Measurements from ENCODE around the gene SFRP5. TPM values are rescaled to one million over a fixed set of nuclear protein-coding genes. Genes with fewer than 3 reads are reported as not detected.

The SFRP5 gene
- total RNA-seq, 1 donor from 2014 or later, result 0.81 TPM

DNA sequence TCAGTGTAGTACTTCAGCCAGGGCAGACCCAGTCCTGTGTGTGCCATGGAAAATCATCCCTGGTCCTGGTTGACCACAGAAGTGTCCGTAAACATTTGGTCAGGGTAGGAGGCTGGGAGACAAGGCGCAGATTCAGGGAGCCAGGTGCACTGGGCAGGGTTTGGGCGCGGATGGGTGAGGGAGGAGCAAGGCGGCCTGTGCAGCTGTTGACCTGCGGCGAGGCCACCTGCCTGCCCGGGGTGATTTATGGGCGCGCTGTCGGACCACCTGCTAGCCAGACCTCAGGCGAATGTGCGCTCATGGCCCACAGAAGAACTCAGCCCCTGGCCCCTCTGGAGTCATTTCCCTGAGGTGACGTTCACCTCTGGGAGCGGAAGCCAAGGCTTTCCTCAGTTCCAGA, 6.6 kb downstream of the SFRP5 start:
- no peak for DNase-seq (ENCODE audit: low spot score)

DNA sequence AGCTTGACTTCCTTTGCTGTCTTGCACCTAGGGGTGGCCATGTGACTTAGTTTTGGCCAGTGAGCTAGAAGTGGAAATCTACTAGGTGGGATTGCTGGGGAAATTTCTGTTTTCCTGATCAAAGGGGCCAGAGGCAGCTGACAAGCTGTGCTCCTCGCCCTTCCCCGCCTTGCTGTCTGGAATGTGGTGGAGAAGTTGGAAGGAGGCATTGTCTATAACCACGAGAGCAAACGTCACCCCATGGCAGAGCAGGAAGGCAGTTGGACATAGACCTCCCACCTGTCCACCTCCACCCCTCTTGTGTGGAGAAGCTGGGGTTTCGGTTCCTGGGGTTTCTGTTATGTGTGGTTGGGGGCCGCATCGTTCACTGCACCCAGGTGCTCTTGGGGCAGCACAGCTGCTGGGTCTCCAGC, 7.3 kb downstream of the SFRP5 start:
- DNase-seq (ENCODE audit: low spot score), result no peak

DNA sequence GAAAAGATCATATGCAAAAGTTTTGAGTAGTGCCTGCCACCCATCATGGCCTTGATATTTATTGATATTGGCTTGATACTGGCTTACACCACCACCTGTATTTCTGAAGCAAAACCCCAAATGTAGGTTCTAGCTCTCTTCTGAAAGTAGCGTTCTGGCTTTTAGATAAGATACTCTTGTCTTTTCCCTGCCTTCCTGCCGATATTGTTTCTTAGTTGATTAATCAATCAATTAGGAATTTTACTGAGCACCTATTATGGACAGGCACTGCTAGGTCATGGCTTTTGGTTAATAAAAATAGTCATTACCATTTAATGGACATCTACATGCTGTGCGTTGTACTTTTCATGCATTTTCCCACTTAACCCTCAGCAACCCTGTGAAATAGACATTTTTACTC, 7.9 kb downstream of the SFRP5 start:
- DNase-seq (ENCODE audit: low spot score), result no peak

DNA sequence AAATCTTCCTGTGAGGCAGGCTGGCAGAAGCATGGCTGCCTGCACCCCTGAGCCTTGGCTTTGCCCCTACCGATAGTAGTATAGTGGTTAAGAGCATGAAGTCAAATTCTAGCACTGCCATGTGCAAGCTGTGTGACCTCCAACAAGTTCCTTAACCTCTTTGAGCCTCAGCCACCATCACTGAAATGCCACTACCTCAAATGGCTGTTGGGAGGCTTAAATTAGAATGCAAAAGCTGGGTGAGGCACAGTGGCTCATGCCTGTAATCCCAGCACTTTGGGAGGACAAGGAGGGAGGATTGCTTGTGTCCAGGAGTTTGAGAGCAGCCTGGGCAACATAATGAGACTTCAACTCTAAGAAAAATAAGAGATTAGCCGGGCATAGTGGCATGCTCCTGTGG, 8.4 kb downstream of the SFRP5 start:
- DNase-seq (ENCODE audit: low spot score), result no peak

DNA sequence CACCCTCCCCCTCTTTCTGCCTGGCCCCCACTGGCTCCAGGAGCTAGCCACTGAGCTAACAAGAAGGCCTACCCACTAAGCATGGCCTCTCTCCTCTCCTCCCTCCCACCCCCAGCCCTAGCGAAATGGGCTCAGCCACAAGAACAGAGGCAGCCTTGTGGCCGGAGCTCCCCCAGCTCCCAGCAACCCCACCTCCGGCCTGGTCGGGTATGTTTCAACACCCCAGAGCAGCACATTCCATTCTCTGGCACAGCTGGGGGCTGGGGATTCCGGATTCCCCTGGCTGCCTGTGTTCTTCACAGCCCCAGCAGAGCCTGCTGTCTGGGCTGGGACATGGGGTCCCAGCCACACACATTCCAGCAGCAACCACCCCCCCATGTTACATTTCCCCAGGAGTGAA, 9.0 kb downstream of the SFRP5 start:
- DNase-seq (ENCODE audit: low spot score), result no peak

DNA sequence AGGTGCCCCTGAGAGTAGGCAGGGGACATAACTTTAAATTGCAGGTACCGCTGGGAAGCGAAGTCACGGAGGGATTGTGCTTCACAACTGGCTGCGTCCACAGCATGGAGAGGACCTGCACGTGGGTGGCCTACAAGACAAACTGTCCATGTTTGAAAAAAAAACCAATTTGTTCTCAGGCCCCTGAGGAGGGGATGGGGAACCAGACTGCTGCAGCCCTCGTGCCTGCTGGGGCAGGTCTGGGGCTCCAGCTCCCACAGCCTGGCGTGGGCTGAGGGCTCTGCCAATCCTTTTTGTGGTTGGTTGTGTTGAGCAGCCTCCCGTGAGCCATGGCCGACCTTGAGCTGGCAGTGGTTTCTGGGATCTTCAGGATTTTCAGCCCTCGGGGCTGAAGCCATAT, 9.7 kb downstream of the SFRP5 start:
- DNase-seq (ENCODE audit: low spot score), result no peak

DNA sequence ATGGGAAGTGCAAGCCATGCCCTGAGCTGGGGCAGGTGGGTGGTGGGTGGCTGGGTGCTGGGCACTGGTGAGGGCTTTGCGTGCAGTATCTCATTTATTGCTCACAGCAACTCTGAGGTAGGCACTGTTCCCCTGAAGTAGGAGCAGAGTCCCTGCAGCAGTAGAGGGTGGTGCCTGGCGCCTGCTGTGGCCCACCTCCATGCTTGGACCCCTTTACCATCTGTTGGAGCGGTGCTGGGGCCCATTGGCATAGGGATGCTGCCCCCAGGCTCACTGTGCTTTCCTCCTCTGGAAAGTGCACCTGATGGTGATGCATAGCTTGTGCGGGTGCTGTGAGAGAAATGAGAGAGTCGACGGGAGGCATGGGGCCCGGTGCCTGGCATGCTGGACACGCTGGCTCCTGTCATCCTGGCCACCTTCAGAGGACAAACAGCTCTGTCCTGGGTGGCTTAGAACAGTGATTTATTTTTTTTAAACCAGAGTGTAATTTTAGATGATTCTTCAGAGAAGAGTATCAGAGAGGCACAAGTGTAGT, 10.4 kb downstream of the SFRP5 start:
- no peak for DNase-seq (ENCODE audit: low spot score)

DNA sequence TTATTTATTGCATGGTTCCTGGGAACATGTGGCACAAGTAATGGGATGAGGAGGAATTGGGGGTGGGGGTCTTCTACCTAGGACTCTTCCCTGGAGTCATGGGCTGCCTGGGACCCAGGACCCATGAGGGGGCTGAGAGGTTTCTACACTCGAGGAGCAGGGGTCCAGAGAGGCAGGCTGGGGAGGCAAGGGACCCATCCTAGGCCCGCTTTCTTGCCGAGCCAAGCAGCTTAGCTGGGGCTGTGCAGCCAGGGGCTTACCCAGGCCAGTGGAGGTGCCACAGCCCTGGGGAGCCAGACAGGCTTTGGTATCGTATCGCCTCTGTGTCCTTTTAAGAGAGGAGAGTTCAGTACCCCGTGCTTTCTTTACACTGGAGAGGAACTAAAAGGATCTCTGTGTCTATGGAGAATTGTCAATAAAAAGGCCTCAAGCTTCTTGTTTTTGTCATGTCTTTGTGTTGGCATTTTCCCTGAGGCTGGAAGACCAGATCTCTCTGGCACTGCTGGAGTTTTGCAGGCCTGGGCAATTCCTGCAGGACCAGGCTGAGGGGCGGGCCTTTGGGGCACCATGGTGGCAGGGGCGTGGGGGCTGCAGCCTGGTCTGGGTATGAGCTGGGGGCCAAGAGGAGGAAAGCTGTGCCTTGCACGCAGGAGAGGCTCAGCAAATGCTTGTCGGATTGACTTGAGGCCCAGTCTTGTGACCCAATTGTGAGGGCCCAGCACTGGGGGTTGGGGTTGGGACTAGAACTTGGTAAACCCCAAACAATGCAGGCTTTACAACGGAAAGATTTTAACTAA, 11.1 kb downstream of the SFRP5 start:
- DNase-seq (ENCODE audit: low spot score), result no peak

DNA sequence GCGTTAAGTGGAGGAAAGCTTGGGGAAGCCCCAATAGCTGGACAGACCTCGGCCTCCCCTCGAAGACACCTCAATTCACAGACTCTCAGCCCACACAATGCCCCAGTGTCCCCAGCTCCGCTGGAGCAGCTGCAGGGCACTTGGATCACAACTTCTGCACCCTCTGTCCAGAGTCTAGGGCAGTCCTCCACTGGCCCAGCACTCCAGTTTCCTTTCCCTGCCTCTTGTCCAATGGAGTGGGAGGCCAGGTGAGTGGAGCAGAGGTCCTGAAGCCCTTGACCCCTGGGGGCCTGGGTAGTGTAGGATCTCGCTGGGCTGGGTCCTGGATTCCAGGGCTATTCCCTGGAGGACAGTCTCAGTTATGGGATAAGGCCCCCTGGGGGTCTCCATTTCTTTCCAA, 11.9 kb downstream of the SFRP5 start:
- DNase-seq (ENCODE audit: low spot score), result no peak

DNA sequence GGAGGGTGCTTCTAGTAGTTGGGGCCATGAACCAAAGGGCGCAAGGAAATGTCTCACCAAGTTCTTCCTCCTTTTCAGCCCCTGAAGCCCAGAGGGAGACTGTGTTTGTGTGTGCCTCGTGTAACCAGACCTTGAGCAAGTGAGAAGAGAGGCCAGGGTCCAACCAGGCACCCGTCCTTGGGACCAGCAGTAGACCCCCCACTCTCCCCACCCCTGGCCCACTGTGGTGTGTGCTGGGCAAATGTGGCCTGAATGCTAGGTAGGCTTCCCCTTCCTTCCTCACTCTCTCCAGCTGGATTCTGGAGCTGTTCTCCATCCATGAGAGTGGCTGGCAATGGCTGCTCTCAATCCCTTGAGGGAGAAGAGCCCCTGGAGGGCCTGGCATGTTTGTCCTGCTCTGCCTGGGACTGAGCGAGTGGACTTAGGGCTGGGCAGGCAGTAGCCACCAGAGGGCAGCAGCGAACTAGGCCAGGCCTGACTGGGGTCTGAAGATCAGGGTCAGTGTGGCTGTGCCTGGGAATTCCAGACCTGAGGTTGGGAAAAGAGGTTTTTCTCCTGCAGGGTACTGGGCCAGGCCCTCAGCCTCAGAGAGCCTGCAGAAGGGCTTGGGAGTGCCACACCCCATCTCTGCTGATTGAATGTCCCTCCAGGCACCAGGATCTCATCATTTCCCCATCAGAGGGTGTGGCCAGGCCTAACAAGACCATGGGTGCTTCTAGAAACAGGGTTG, 12.5 kb downstream of the SFRP5 start:
- DNase-seq (ENCODE audit: low spot score), result no peak

DNA sequence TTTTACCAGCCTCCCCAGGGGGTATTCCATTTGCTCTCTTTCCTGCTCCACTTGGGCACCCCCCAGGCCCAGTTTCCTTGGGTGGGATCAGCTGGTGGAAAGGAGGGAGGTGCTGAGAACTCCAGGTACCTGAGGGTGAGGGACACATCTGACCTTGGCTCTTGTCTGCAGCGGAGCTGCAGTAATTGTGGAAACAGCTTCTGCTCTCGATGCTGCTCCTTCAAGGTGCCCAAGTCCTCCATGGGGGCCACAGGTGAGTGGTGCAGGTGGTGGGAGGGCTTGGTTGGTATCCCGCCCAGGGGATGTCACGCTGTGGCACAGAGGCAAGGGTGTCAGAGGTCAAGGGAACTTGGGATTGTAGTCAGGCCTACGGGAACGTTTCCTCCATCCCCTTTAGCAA, 14.3 kb downstream of the SFRP5 start:
- no peak for DNase-seq (ENCODE audit: low spot score)

DNA sequence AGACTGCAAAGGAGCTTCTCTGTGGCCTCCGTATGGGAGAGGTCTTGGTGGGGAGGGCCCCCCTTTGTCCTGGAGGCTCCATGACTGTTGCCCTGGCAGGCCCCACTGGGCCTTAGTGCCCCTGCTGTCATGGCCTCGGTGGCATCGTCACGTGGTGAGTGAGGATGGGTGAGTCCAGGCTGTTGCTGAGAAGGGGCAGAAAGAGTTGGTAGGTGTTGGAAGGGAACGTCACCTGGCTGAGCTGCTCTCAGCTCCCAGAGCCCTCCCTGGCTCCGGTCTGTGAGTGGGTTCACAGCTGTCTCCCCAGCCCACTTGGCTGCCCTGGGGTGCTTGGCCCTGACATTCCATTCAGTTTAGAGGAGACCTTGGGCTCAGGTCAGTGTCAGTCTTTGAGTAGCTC, 16.1 kb downstream of the SFRP5 start:
- DNase-seq (ENCODE audit: low spot score), result no peak

DNA sequence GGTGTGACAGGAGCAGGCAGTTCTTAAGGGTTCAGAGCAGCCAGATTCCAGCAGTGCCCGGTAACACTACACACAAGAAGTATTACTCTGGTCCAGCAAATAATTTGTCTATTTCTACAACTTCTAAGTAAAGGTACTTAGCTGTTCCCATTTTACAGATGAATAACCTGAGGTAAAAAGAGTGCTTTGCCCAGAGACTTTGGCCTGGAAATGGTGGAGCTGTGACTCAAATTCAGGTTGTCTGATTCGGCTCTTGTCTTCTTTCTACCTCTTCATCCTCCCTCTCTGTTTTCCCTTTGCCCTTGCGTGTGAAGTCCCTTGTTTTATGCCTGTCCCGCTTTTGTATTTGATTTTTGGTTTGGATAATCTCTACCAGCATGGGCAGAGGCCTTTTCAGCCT, 17.1 kb downstream of the SFRP5 start:
- no peak for DNase-seq (ENCODE audit: low spot score)

DNA sequence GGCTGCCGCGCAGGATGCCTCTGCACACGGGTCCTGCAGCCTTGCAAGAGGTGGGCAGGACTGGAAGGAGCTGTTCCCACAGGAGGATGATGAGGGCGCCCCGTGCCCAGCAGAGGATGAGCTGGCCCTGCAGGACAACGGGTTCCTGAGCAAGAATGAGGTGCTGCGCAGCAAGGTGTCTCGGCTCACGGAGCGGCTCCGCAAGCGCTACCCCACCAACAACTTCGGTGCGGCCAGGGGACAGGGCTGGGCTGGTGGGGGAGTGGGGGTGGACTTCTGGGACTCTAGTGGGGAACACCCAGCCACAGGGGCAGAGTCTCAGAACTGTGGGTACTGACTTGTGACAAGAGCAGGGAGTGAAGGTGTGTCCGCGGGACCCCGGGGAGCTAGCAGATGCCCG, 18.8 kb downstream of the SFRP5 start:
- no peak for DNase-seq (ENCODE audit: low spot score)

DNA sequence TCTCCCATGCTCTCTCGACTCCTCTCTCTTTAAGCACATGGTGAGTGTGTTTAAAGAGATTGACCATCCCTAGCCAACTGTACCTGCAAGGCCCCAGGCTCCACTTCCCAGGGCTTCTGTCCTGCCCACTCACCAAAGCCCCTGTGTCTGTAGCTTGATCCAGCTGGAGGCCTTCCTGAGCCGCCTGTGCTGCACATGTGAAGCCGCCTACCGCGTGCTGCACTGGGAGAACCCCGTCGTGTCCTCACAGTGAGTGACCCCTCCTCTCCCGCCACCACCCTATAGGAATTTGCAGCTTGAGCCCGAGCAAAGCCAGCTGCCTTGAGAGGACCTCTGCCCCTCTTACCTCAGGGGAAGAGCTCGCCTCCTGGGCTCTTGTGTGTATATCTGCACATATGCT, 23.7 kb downstream of the SFRP5 start:
- DNase-seq (ENCODE audit: low spot score), result no peak

DNA sequence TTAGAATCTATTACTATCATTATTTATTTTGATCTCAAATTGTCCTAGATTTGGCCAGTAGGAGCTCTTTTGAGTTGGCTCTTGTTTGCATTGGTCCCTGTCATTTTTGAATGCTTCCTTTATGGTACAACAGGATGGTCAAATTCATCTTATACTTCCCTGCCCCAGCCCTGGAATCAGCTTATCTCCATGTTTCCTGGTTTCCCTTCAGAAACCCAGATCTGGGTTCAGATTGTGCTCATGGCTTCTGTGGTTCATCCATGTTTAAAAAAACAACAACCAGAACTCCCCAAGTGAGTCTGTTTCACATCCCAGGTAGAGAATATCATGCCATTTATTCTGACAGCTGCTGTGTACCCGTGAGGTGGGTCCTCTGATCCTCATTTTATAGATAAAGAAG, 24.2 kb downstream of the SFRP5 start:
- DNase-seq (ENCODE audit: low spot score), result no peak

DNA sequence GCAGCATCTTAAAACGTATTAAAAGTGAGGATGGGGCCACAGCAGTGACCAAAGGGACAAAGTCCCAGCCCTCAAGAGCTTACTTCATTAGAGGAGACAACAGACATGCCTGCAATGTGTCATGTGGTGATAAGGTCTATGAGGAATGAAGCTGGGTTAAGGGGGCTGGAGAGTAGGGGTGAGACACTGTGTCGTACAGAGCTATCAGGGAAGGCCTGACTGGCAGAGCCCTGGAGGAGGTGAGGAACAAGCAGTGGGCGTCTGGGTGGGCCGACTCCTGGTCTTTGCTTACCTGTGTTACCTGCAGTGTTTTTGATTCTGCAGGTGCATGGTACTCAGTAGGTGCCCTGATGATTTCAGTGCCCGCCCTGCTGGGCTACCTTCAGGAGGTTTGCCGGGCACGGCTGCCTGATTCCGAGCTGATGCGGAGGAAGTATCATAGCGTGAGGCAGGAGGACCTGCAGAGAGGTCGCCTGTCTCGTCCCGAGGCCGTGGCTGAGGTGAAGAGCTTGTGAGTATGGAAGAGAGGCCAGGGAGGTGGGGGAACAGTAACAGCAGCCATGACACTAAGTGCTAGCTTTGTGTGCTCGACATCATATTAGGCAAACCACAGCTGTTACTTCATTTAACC, 27.3 kb downstream of the SFRP5 start:
- DNase-seq (ENCODE audit: low spot score), result no peak

DNA sequence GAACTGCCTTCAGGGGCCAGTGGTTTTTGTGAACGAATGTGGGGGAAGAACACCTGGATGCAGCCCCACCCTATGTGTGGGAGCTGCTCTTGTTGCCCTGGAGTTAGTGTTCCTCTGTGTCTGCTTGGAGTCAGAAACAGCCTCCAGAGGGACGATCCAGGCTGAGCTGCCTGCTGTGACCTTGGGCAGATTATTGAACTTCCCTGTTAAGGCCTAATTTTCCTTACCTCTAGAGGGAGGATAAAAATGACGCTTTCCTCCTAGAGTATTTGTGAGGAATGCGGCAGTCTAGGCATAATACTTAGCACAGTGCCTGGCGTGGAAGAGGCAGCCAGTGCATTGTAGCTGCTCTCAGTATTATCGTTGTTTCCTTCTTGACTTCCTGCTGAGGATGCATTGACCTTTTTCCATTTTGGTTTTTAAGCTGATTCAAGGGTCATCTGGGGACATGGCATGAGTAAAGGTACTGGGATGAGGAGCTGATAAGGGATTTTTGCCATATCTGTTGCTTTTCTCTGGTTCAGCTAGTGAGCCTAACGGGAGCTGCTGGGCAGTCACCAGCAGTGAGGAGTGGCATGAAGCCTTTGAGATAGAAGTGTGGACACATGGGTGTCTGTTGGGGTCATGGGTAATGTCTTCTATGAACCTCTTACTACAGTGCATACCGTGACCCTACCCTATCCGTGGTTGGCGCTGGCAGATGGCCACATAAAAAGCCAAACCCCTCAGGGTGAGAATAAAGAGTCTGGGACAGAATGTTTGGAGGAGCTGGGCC, 28.4 kb downstream of the SFRP5 start:
- DNase-seq (ENCODE audit: low spot score), result no peak

DNA sequence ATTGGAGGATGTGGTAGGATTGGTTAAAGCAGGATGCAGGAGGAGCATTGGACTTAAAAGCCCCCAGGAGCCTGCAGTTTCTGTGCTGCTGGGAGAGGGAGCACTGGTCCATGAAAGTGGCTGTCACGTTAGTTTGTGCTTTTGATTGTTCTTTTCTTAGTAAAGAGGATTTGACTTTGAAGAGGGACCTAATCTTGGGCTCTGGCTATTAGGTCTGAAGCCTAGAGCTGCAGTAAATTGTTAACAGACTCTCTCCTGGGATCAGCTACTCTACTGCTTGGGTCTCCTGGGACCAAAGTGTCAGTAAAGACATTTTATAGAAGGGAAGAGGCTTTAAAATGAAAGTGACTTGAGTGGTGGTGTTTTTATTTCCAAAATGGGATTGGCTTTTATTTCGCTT, 31.2 kb downstream of the SFRP5 start:
- no peak for DNase-seq (ENCODE audit: low spot score)

DNA sequence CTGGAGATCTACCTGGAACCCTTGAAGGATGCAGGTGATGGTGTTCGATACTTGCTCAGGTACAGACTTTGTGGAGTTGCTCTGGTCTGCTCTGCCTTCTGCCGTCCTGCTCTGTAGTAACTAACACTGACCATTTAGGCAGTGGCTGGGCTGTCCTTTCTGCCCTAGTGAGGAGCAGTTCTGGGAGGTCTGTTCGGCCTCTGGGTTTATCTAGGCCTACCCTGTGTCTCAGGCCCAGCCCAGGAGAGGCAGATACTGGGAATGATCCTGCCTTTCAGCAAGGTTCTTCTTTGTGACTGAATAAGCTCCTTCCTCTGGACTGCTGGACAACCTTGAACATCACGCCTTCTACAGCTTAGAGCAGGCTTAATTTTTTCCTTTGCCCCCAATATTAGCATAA, 33.2 kb downstream of the SFRP5 start:
- DNase-seq (ENCODE audit: low spot score), result no peak

DNA sequence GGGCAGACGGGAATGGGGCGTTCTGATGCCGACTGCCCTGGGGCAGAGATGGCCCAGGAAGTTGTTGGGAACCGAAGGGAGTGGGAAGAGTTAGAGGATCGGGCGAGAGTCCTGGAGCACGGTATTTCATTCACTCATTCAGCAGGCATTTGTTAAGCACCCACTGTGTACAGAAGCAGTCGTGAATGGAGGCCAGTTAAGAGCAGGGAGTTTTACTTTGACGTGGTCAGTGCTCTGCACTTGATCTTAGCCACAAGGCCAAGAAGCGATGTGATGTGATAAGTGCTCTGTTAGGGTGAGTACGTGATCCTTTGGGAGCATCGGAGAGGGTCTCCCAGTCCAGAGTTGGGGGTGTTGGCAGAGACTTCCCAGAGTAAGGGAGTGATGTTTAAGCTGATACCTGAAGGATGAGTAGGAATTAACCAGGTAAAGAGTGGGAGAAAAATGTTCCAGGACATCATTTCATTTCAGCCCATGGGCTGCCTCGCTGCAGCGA, 34.0 kb downstream of the SFRP5 start:
- no peak for DNase-seq (ENCODE audit: low spot score)

All from ureter (tissue), 1 donor.